SK-N-SH (cell line): ENCODE data around the gene CACNG4. TPM values are rescaled to one million over a fixed set of nuclear protein-coding genes. Genes with fewer than 3 reads are reported as not detected.

Experiments
- CTCF ChIA-PET: fragments of 300-600, 350-600 bp; formaldehyde crosslinking; extraction: SDS; loops from one replicate; lab custom pipeline; 2021; lab: Yijun Ruan, JAX
- POLR2A ChIA-PET: fragments of 350-600 bp; sonication (Branson Sonifier 250); formaldehyde crosslinking; extraction: SDS; loops from one replicate; lab custom pipeline; 2020; ENCODE audit warnings: antibody characterized with exemption, inconsistent platforms; lab: Yijun Ruan, JAX
- DNase-seq: peaks from one replicate; pipeline ENCODE4 v3.0.0; 2012
- H2AFZ ChIP-seq: fragments of 200-600 bp; sonication (generic); 2 replicates; pipeline ENCODE4 v1.8.1; 2016; ENCODE audit warnings: antibody characterized with exemption, mild to moderate bottlenecking, low read depth
- H3F3A ChIP-seq: fragments of 200-600 bp; sonication (generic); replicated peaks from 2 replicates; pipeline ENCODE3; 2016; ENCODE audit warnings: antibody characterized with exemption, mild to moderate bottlenecking; ENCODE audit not compliant: insufficient read depth
- H3K27ac ChIP-seq, 2 experiments: fragments of 200-500 bp in 1 of 2; fragments of 200-600 bp in 1 of 2; sonication (Bioruptor generic) in 1 of 2; sonication (generic), shearing (Covaris generic) in 1 of 2; 2 replicates each; pipeline versions ENCODE4 v1.5.1 to v1.6.1; 2014 to 2016; ENCODE audit warnings: low read depth in 2 of 2, inconsistent platforms in 1 of 2, low read length in 1 of 2, mild to moderate bottlenecking in 1 of 2, mixed read lengths in 1 of 2
- H3K27me3 ChIP-seq: fragments of 200-600 bp; sonication (generic), shearing (Covaris generic); 2 replicates; pipeline ENCODE4 v1.6.1; 2016; ENCODE audit warnings: mixed run types; ENCODE audit not compliant: insufficient read depth
- H3K36me3 ChIP-seq, 2 experiments: fragments of 200-500 bp in 1 of 2; fragments of 200-600 bp in 1 of 2; sonication (Bioruptor generic) in 1 of 2; sonication (generic) in 1 of 2; replicated peaks in 1 of 2; 2 replicates each; pipeline versions ENCODE3 to v1.5.1; 2014 to 2016; ENCODE audit warnings: low read length in 1 of 2, mild to moderate bottlenecking in 1 of 2; ENCODE audit not compliant: insufficient read depth in 2 of 2, control insufficient read depth in 1 of 2
- H3K4me1 ChIP-seq, 2 experiments: fragments of 200-500 bp in 1 of 2; fragments of 200-600 bp in 1 of 2; sonication (Bioruptor generic) in 1 of 2; sonication (generic), shearing (Covaris generic) in 1 of 2; 2 replicates each; pipeline versions ENCODE4 v1.5.1 to v1.6.1; 2014 to 2016; ENCODE audit warnings: low read depth in 1 of 2, low read length in 1 of 2, mixed run types in 1 of 2; ENCODE audit not compliant: insufficient read depth in 2 of 2, control insufficient read depth in 1 of 2
- H3K4me2 ChIP-seq: fragments of 200-600 bp; sonication (generic), shearing (Covaris generic); 2 replicates; pipeline ENCODE4 v1.6.1; 2017; ENCODE audit warnings: mixed run types
- H3K4me3 ChIP-seq, 2 experiments: fragments of 200-500 bp in 1 of 2; fragments of 200-600 bp in 1 of 2; sonication (Bioruptor generic) in 1 of 2; sonication (generic), shearing (Covaris generic) in 1 of 2; 2 replicates each; pipeline versions ENCODE4 v1.5.1 to v1.8.1; 2014 to 2016; ENCODE audit warnings: low read depth in 2 of 2, inconsistent platforms in 1 of 2, low read length in 1 of 2, mild to moderate bottlenecking in 1 of 2, mixed read lengths in 1 of 2, moderate library complexity in 1 of 2
- H3K79me2 ChIP-seq: fragments of 200-600 bp; sonication (generic); 2 replicates; pipeline ENCODE4 v1.8.1; 2017; ENCODE audit warnings: mild to moderate bottlenecking; ENCODE audit not compliant: insufficient read depth
- H3K9ac ChIP-seq: fragments of 200-600 bp; sonication (generic); 2 replicates; pipeline ENCODE4 v1.6.1; 2017; ENCODE audit warnings: mixed run types
- H3K9me2 ChIP-seq: fragments of 200-600 bp; sonication (generic); 2 replicates; pipeline ENCODE4 v1.6.1; 2017; ENCODE audit warnings: mixed run types
- H3K9me3 ChIP-seq: fragments of 200-600 bp; sonication (generic); 2 replicates; pipeline ENCODE4 v1.6.1; 2017; ENCODE audit warnings: mixed run types, mild to moderate bottlenecking, moderate library complexity
- H4K20me1 ChIP-seq: fragments of 200-600 bp; sonication (generic); 2 replicates; pipeline ENCODE4 v1.6.1; 2017; ENCODE audit warnings: mild to moderate bottlenecking, mixed run types; ENCODE audit not compliant: insufficient read depth
- ELF1 ChIP-seq: IDR thresholded peaks from 2 replicates; pipeline ENCODE4 v1.4.0; 2012
- EZH2phosphoT487 ChIP-seq: fragments of 200-600 bp; sonication (generic); IDR thresholded peaks from 2 replicates; pipeline ENCODE4 v1.6.1; 2017; ENCODE audit warnings: low read depth, mixed run types, mild to moderate bottlenecking, antibody characterized with exemption, moderate library complexity, borderline replicate concordance
- FOXJ3 ChIP-seq: sonication (generic); formaldehyde crosslinking; IDR thresholded peaks from 2 replicates; pipeline ENCODE4 v1.5.1; 2020; ENCODE audit warnings: mild to moderate bottlenecking, missing genetic modification reagents
- FOXM1 ChIP-seq: IDR thresholded peaks from 2 replicates; pipeline ENCODE4 v1.4.0; 2012; ENCODE audit warnings: low read depth, mild to moderate bottlenecking
- GABPA ChIP-seq: IDR thresholded peaks from 2 replicates; pipeline ENCODE4 v1.4.0; 2012; ENCODE audit warnings: low read depth, mild to moderate bottlenecking
- JUND ChIP-seq: IDR thresholded peaks from 2 replicates; pipeline ENCODE4 v1.4.0; 2012
- MEF2A ChIP-seq: IDR thresholded peaks from 2 replicates; pipeline ENCODE4 v1.4.0; 2012; ENCODE audit warnings: low read depth, borderline replicate concordance
- MXI1 ChIP-seq: IDR thresholded peaks from 2 replicates; pipeline ENCODE4 v1.6.1; 2012; ENCODE audit warnings: mild to moderate bottlenecking, low read depth, low read length, improper control_type of control experiment
- NFIC ChIP-seq: IDR thresholded peaks from 2 replicates; pipeline ENCODE4 v1.4.0; 2012; ENCODE audit warnings: borderline replicate concordance
- NRF1 ChIP-seq: IDR thresholded peaks from 2 replicates; pipeline ENCODE4 v1.6.1; 2012; ENCODE audit warnings: low read depth, mild to moderate bottlenecking, low read length
- SIN3A ChIP-seq: IDR thresholded peaks from 2 replicates; pipeline ENCODE4 v1.6.1; 2012; ENCODE audit warnings: low read depth, mild to moderate bottlenecking, low read length, moderate library complexity, borderline replicate concordance
- SMC3 ChIP-seq: IDR thresholded peaks from 2 replicates; pipeline ENCODE4 v1.6.1; 2012; ENCODE audit warnings: low read depth, low read length, improper control_type of control experiment
- TAF1 ChIP-seq: IDR thresholded peaks from 2 replicates; pipeline ENCODE4 v1.6.1; 2012; ENCODE audit warnings: low read depth, mild to moderate bottlenecking, low read length, moderate library complexity, borderline replicate concordance
- YY1 ChIP-seq: IDR thresholded peaks from 2 replicates; pipeline ENCODE4 v1.4.0; 2012; ENCODE audit warnings: low read depth, mild to moderate bottlenecking
- WGBS: methylation state at CpG from one replicate; pipeline ENCODE4 v1.1.6; 2017; ENCODE audit warnings: low lambda C conversion rate; 5-methylcytosine and 5-hydroxymethylcytosine counted together
- polyA plus RNA-seq, 3 experiments: library from polyadenylated mRNA; depleted of rRNA; stranded (reverse); fragments of >200 nt; gene quantifications; 2 replicates each; pipeline ENCODE4 v1.2.3, GENCODE V29; 2012
- TF ChIP-seq, protein P1 (sequence below): IDR thresholded peaks from 2 replicates; pipeline ENCODE4 v1.6.1; 2012; ENCODE audit warnings: mild to moderate bottlenecking, low read depth, low read length, moderate library complexity
- TF ChIP-seq, protein P2 (sequence below): IDR thresholded peaks from 2 replicates; pipeline ENCODE4 v1.4.0; 2012; ENCODE audit warnings: low read depth, borderline replicate concordance
- TF ChIP-seq, protein P3 (sequence below): IDR thresholded peaks from 2 replicates; pipeline ENCODE4; 2012
- TF ChIP-seq, protein P4 (sequence below): fragments of 150-350 bp; IDR thresholded peaks from 2 replicates; pipeline ENCODE4 v1.6.1; 2017; ENCODE audit warnings: antibody characterized with exemption, low read length, low read depth, borderline replicate concordance

Gene CACNG4
- polyA plus RNA-seq, 1 of the 3 experiments (the other 2 are of a cell fraction) = 13.2 TPM

DNA sequence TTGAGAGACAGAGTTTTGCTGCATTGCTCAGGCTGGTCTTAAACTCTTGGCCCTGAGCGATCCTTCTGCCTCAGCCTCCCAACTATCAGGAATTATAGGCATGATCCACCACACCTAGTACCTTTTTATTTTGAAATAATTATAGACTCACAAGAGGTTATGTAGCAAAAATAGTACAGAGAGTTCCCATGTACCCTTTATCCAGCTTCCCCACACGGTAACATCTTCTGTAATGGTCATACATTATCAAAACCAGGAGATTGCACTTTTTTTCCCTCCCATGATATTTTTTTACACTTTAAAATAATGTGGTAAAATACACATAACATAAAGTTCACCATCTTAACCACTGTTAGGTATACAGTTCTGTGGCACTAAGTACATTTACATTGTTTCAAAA, 28.8 kb upstream of the CACNG4 start:
- Histone ChIP-seq H3K36me3 (no peaks in the 10 kb centered on the region), H2AFZ (no peak overlapping the region), H3K9ac (no peak overlapping the region), H3K4me2 (no peak overlapping the region), H4K20me1 (no peaks in the 10 kb centered on the region), H3K27me3 (no peaks in the 10 kb centered on the region), H3K4me1 (peaks cover 0 to 32% of the 10 kb centered on the region in 2 experiments; a peak in 1 of 4 replicates), H3K9me3 (no peaks in the 10 kb centered on the region), H3K27ac (no peak overlapping the region), H3K9me2 (no peaks in the 10 kb centered on the region), H3K79me2 (no peaks in the 10 kb centered on the region), H3K4me3 (no peak overlapping the region), H3F3A (no peaks in the 10 kb centered on the region)
- DNase-seq = no peak
- ChIA-PET POLR2A (interaction anchor here (0.6 kb wide), 1 partner anchor 22 kb away, joined by 4 read pairs; no protein-coding TSS in a partner anchor), CTCF (interaction anchor here (0.6 kb wide), 1 partner anchor 42 kb away, joined by 3 read pairs; no protein-coding TSS in a partner anchor)
- TF ChIP-seq, protein P1, sequence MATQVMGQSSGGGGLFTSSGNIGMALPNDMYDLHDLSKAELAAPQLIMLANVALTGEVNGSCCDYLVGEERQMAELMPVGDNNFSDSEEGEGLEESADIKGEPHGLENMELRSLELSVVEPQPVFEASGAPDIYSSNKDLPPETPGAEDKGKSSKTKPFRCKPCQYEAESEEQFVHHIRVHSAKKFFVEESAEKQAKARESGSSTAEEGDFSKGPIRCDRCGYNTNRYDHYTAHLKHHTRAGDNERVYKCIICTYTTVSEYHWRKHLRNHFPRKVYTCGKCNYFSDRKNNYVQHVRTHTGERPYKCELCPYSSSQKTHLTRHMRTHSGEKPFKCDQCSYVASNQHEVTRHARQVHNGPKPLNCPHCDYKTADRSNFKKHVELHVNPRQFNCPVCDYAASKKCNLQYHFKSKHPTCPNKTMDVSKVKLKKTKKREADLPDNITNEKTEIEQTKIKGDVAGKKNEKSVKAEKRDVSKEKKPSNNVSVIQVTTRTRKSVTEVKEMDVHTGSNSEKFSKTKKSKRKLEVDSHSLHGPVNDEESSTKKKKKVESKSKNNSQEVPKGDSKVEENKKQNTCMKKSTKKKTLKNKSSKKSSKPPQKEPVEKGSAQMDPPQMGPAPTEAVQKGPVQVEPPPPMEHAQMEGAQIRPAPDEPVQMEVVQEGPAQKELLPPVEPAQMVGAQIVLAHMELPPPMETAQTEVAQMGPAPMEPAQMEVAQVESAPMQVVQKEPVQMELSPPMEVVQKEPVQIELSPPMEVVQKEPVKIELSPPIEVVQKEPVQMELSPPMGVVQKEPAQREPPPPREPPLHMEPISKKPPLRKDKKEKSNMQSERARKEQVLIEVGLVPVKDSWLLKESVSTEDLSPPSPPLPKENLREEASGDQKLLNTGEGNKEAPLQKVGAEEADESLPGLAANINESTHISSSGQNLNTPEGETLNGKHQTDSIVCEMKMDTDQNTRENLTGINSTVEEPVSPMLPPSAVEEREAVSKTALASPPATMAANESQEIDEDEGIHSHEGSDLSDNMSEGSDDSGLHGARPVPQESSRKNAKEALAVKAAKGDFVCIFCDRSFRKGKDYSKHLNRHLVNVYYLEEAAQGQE = no peak
- TF ChIP-seq, protein P2, sequence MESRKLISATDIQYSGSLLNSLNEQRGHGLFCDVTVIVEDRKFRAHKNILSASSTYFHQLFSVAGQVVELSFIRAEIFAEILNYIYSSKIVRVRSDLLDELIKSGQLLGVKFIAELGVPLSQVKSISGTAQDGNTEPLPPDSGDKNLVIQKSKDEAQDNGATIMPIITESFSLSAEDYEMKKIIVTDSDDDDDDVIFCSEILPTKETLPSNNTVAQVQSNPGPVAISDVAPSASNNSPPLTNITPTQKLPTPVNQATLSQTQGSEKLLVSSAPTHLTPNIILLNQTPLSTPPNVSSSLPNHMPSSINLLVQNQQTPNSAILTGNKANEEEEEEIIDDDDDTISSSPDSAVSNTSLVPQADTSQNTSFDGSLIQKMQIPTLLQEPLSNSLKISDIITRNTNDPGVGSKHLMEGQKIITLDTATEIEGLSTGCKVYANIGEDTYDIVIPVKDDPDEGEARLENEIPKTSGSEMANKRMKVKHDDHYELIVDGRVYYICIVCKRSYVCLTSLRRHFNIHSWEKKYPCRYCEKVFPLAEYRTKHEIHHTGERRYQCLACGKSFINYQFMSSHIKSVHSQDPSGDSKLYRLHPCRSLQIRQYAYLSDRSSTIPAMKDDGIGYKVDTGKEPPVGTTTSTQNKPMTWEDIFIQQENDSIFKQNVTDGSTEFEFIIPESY = no peak
- TF ChIP-seq MEF2A (no peak), MXI1 (no peak), SIN3A (no peak), EZH2phosphoT487 (no peak)
- WGBS = 62% methylated on average over 2 of the region's 2 CpGs

DNA sequence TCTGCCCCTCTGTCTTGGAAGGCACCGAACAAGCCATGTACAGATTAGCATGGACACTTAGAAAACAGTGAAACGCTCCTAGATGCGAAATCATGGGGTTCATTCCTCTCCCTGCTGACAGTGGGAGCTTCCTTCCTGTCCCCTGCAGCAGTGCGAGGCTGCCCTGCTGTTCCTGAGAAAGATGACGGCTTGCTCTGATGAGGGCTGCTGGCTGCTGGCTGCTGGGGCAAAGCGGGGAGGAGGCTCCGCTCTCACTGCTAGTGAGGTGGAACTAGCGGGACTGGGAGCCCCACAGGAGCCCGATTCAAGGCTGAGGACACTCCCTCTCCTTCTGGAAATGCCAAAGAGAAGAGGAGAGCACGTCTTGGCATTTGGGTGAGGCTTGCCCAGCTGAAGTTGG, 25.9 kb upstream of the CACNG4 start:
- Histone ChIP-seq H3K4me1 (peaks cover 1 to 6% of the 10 kb centered on the region in 2 experiments; a peak in 2 of 4 replicates), H3K9ac (no peak overlapping the region), H4K20me1 (no peaks in the 10 kb centered on the region), H3K27ac (no peak overlapping the region), H3F3A (no peaks in the 10 kb centered on the region), H3K27me3 (no peaks in the 10 kb centered on the region), H3K79me2 (no peaks in the 10 kb centered on the region), H3K4me3 (no peak overlapping the region), H3K9me2 (no peaks in the 10 kb centered on the region), H3K36me3 (no peaks in the 10 kb centered on the region), H2AFZ (no peak overlapping the region), H3K4me2 (no peak overlapping the region), H3K9me3 (no peaks in the 10 kb centered on the region)
- DNase-seq = no peak
- WGBS = 58% methylated on average over 10 of the region's 10 CpGs
- TF ChIP-seq GABPA (no peak), JUND (no peak), SMC3 (no peak), SIN3A (no peak), FOXJ3 (CRISPR knock-in tag) (no peak), NRF1 (no peak), ELF1 (no peak), FOXM1 (no peak), TAF1 (no peak), MXI1 (no peak), YY1 (no peak), NFIC (no peak)
- TF ChIP-seq, protein P3, sequence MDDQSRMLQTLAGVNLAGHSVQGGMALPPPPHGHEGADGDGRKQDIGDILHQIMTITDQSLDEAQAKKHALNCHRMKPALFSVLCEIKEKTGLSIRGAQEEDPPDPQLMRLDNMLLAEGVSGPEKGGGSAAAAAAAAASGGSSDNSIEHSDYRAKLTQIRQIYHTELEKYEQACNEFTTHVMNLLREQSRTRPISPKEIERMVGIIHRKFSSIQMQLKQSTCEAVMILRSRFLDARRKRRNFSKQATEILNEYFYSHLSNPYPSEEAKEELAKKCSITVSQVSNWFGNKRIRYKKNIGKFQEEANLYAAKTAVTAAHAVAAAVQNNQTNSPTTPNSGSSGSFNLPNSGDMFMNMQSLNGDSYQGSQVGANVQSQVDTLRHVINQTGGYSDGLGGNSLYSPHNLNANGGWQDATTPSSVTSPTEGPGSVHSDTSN = no peak
- TF ChIP-seq, protein P4, sequence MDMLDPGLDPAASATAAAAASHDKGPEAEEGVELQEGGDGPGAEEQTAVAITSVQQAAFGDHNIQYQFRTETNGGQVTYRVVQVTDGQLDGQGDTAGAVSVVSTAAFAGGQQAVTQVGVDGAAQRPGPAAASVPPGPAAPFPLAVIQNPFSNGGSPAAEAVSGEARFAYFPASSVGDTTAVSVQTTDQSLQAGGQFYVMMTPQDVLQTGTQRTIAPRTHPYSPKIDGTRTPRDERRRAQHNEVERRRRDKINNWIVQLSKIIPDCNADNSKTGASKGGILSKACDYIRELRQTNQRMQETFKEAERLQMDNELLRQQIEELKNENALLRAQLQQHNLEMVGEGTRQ = no peak
- POLR2A ChIA-PET = no interaction called here
- CTCF ChIA-PET = interaction anchor here (0.7 to 1.7 kb wide), 4 partner anchors 15 to 211 kb away, joined by 3 to 4 read pairs (median 4); no protein-coding TSS in a partner anchor
